HEK293 (cell line): ENCODE data around the gene HOXB8.

Experiments used
- CTCF ChIA-PET: fragments of 350-600 bp; formaldehyde crosslinking; extraction: SDS; loops from one replicate; lab custom pipeline; 2021; ENCODE audit warnings: antibody characterized with exemption; lab: Yijun Ruan, JAX
- POLR2A ChIA-PET: fragments of 300-600 bp; formaldehyde crosslinking; extraction: SDS; loops from one replicate; lab custom pipeline; 2020; ENCODE audit warnings: antibody characterized with exemption, inconsistent platforms; lab: Yijun Ruan, JAX
- H3K27ac ChIP-seq: fragments of 200-500 bp; sonication (Bioruptor generic); 2 replicates; pipeline ENCODE4 v1.5.1; 2014; ENCODE audit warnings: low read depth, low read length, control low read depth, inconsistent platforms; ENCODE audit errors: extremely low read depth
- H3K36me3 ChIP-seq, 2 experiments: fragments of 200-500 bp in 1 of 2; sonication (Bioruptor generic) in 1 of 2; 1 replicate in 1 of 2; 2 replicates in 1 of 2; pipeline ENCODE4 v1.5.1; 2014 to 2017; ENCODE audit warnings: inconsistent platforms in 2 of 2, low read length in 2 of 2; ENCODE audit not compliant: control insufficient read depth in 2 of 2, insufficient read depth in 1 of 2
- H3K4me1 ChIP-seq: fragments of 200-500 bp; sonication (Bioruptor generic); 2 replicates; pipeline ENCODE4 v1.5.1; 2014; ENCODE audit warnings: mild to moderate bottlenecking, low read length, inconsistent platforms; ENCODE audit not compliant: control insufficient read depth, insufficient read depth
- H3K4me3 ChIP-seq: 2 replicates; pipeline ENCODE4 v1.5.1; 2011; ENCODE audit warnings: low read depth, mild to moderate bottlenecking, control low read depth, low read length, moderate library complexity
- H3K9me3 ChIP-seq: fragments of 200-500 bp; sonication (Bioruptor generic); 2 replicates; pipeline ENCODE4 v1.5.1; 2014; ENCODE audit warnings: low read depth, low read length, inconsistent platforms; ENCODE audit not compliant: control insufficient read depth, insufficient read depth
- KLF16 ChIP-seq: fragments of 450-650 bp; formaldehyde crosslinking; IDR thresholded peaks from 2 replicates; pipeline ENCODE4 v1.5.1; 2017; ENCODE audit warnings: missing biosample characterization, missing genetic modification characterization
- SP3 ChIP-seq: fragments of 450-650 bp; formaldehyde crosslinking; IDR thresholded peaks from 2 replicates; pipeline ENCODE4 v1.5.1; 2016; ENCODE audit warnings: missing biosample characterization, missing genetic modification characterization
- ZBTB17 ChIP-seq: fragments of 450-650 bp; formaldehyde crosslinking; IDR thresholded peaks from 2 replicates; pipeline ENCODE4 v1.5.1; 2016; ENCODE audit warnings: missing biosample characterization, missing genetic modification characterization
- ZBTB21 ChIP-seq: fragments of 450-650 bp; formaldehyde crosslinking; IDR thresholded peaks from 2 replicates; pipeline ENCODE4 v1.5.1; 2017; ENCODE audit warnings: missing biosample characterization, missing genetic modification characterization
- ZBTB48 ChIP-seq: fragments of 450-650 bp; formaldehyde crosslinking; IDR thresholded peaks from 2 replicates; pipeline ENCODE4 v1.5.1; 2016; ENCODE audit warnings: missing biosample characterization, missing genetic modification characterization
- ZBTB7A ChIP-seq: fragments of 450-650 bp; formaldehyde crosslinking; IDR thresholded peaks from 2 replicates; pipeline ENCODE4 v1.5.1; 2016; ENCODE audit warnings: low read depth, missing biosample characterization, missing genetic modification characterization
- ZIC2 ChIP-seq: fragments of 450-650 bp; formaldehyde crosslinking; IDR thresholded peaks from 2 replicates; pipeline ENCODE4 v1.5.1; 2016; ENCODE audit warnings: missing biosample characterization, missing genetic modification characterization
- ZNF114 ChIP-seq: fragments of 450-650 bp; formaldehyde crosslinking; IDR thresholded peaks from 2 replicates; pipeline ENCODE4 v1.5.0; 2017; ENCODE audit warnings: missing biosample characterization, missing genetic modification characterization
- ZNF266 ChIP-seq: fragments of 450-650 bp; formaldehyde crosslinking; IDR thresholded peaks from 2 replicates; pipeline ENCODE4 v1.5.1; 2016; ENCODE audit warnings: missing biosample characterization, missing genetic modification characterization, low read depth
- ZNF324 ChIP-seq: fragments of 450-650 bp; formaldehyde crosslinking; IDR thresholded peaks from 2 replicates; pipeline ENCODE4 v1.5.1; 2016; ENCODE audit warnings: missing biosample characterization, missing genetic modification characterization
- ZNF335 ChIP-seq: fragments of 450-650 bp; formaldehyde crosslinking; conservative IDR thresholded peaks from 2 replicates; pipeline ENCODE4 v1.5.1; 2016; ENCODE audit warnings: missing biosample characterization, missing genetic modification characterization
- ZNF341 ChIP-seq: fragments of 450-650 bp; formaldehyde crosslinking; IDR thresholded peaks from 2 replicates; pipeline ENCODE4; 2016; ENCODE audit warnings: low read depth, missing biosample characterization, missing genetic modification characterization
- ZNF37A ChIP-seq: fragments of 450-650 bp; IDR thresholded peaks from 2 replicates; pipeline ENCODE4 v1.5.1; 2018; ENCODE audit warnings: missing biosample characterization, missing genetic modification characterization
- ZNF596 ChIP-seq: fragments of 450-650 bp; IDR thresholded peaks from 2 replicates; pipeline ENCODE4 v1.5.0; 2018; ENCODE audit warnings: missing biosample characterization, mild to moderate bottlenecking, missing genetic modification characterization, moderate library complexity
- ZNF600 ChIP-seq: fragments of 450-650 bp; formaldehyde crosslinking; IDR thresholded peaks from 2 replicates; pipeline ENCODE4 v1.5.1; 2016; ENCODE audit warnings: missing biosample characterization, missing genetic modification characterization
- ZNF624 ChIP-seq: fragments of 450-650 bp; formaldehyde crosslinking; IDR thresholded peaks from 2 replicates; pipeline ENCODE4 v1.5.1; 2017; ENCODE audit warnings: missing biosample characterization, missing genetic modification characterization
- TF ChIP-seq, protein P1 (sequence below): fragments of 450-650 bp; formaldehyde crosslinking; IDR thresholded peaks from 2 replicates; pipeline ENCODE4 v1.5.1; 2016; ENCODE audit warnings: missing biosample characterization, missing genetic modification characterization
- TF ChIP-seq, protein P2 (sequence below): fragments of 450-650 bp; formaldehyde crosslinking; IDR thresholded peaks from 2 replicates; pipeline ENCODE4 v1.5.1; 2016; ENCODE audit warnings: missing biosample characterization, missing genetic modification characterization
- TF ChIP-seq, protein P3 (sequence below): fragments of 450-650 bp; formaldehyde crosslinking; IDR thresholded peaks from 2 replicates; pipeline ENCODE4 v1.5.1; 2016; ENCODE audit warnings: missing biosample characterization, missing genetic modification characterization, low read depth
- TF ChIP-seq, protein P4 (sequence below): fragments of 450-650 bp; formaldehyde crosslinking; IDR thresholded peaks from 2 replicates; pipeline ENCODE4 v1.5.1; 2017; ENCODE audit warnings: missing biosample characterization, missing genetic modification characterization

Gene HOXB8

DNA sequence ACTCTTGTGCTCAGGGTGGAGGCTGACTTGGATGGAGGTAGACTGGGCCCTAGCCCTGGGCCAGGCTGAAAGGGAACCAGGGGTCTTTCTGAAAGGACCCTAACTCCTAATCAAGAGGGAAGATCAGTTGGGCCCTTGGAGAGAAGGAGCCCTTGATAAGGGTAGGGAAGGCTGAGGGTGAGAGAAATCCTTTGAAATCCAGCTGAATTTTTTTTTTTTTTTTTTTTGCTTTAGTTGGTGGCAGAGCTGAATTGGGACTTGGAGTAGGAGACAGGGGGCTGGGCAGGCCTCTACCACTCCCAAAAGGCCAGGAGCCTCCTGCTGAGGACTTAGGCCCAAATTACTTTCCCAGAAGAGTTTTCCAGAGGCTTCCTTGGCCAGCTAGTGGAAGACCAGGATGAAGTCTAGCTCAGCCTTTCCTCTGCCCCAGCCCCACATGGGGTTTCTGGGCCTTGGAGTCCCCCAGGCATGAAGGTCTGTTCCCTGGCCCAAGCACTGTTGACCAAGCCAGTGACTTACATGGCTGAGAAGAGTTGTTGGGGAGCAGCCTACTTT lies 24.4 kb downstream of the HOXB8 start:
- POLR2A ChIA-PET: interaction anchor here (0.6 kb wide), 2 partner anchors 10 to 542 kb away, joined by 3 read pairs; partner anchors contain the start of gene NFE2L1
- TF ChIP-seq ZBTB48 (peak; percentile 88), ZBTB7A (tag by site-specific recombination) (0 out of 2 replicates have a peak, but pooled peaks have one; percentile 11), ZNF596 (tag by site-specific recombination) (no peak), ZBTB17 (peak; percentile 2; the same call in 1 of the 2 replicates), ZIC2 (tag by site-specific recombination) (no peak), ZBTB21 (no peak), ZNF335 (tag by site-specific recombination) (peak; percentile 90), ZNF600 (tag by site-specific recombination) (0 out of 2 replicates have a peak, but pooled peaks have one; percentile 3)
- TF ChIP-seq, protein P1, sequence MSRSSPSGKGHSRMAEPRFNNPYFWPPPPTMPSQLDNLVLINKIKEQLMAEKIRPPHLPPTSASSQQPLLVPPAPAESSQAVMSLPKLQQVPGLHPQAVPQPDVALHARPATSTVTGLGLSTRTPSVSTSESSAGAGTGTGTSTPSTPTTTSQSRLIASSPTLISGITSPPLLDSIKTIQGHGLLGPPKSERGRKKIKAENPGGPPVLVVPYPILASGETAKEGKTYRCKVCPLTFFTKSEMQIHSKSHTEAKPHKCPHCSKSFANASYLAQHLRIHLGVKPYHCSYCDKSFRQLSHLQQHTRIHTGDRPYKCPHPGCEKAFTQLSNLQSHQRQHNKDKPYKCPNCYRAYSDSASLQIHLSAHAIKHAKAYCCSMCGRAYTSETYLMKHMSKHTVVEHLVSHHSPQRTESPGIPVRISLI (tag by site-specific recombination): peak; percentile 93
- TF ChIP-seq, protein P2, sequence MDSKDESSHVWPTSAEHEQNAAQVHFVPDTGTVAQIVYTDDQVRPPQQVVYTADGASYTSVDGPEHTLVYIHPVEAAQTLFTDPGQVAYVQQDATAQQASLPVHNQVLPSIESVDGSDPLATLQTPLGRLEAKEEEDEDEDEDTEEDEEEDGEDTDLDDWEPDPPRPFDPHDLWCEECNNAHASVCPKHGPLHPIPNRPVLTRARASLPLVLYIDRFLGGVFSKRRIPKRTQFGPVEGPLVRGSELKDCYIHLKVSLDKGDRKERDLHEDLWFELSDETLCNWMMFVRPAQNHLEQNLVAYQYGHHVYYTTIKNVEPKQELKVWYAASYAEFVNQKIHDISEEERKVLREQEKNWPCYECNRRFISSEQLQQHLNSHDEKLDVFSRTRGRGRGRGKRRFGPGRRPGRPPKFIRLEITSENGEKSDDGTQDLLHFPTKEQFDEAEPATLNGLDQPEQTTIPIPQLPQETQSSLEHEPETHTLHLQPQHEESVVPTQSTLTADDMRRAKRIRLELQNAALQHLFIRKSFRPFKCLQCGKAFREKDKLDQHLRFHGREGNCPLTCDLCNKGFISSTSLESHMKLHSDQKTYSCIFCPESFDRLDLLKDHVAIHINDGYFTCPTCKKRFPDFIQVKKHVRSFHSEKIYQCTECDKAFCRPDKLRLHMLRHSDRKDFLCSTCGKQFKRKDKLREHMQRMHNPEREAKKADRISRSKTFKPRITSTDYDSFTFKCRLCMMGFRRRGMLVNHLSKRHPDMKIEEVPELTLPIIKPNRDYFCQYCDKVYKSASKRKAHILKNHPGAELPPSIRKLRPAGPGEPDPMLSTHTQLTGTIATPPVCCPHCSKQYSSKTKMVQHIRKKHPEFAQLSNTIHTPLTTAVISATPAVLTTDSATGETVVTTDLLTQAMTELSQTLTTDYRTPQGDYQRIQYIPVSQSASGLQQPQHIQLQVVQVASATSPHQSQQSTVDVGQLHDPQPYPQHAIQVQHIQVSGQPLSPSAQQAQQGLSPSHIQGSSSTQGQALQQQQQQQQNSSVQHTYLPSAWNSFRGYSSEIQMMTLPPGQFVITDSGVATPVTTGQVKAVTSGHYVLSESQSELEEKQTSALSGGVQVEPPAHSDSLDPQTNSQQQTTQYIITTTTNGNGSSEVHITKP (tag by site-specific recombination): peak; percentile 37
- TF ChIP-seq, protein P3, sequence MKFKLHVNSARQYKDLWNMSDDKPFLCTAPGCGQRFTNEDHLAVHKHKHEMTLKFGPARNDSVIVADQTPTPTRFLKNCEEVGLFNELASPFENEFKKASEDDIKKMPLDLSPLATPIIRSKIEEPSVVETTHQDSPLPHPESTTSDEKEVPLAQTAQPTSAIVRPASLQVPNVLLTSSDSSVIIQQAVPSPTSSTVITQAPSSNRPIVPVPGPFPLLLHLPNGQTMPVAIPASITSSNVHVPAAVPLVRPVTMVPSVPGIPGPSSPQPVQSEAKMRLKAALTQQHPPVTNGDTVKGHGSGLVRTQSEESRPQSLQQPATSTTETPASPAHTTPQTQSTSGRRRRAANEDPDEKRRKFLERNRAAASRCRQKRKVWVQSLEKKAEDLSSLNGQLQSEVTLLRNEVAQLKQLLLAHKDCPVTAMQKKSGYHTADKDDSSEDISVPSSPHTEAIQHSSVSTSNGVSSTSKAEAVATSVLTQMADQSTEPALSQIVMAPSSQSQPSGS (tag by site-specific recombination): no peak
- CTCF ChIA-PET: interaction anchor here (0.6 to 6.0 kb wide), 4 partner anchors 31 to 549 kb away, joined by 3 to 52 read pairs (median 25); no protein-coding TSS in a partner anchor
- peak overlapping the region; percentile 92 for H3K27ac ChIP-seq
- peaks cover 4 to 33% of the 10 kb centered on the region in 2 experiments; a peak in 2 of 3 replicates for H3K36me3 ChIP-seq
- peaks cover 44% of the 10 kb centered on the region for H3K4me1 ChIP-seq
- no peak overlapping the region for H3K4me3 ChIP-seq
- H3K9me3 ChIP-seq: no peaks in the 10 kb centered on the region

DNA sequence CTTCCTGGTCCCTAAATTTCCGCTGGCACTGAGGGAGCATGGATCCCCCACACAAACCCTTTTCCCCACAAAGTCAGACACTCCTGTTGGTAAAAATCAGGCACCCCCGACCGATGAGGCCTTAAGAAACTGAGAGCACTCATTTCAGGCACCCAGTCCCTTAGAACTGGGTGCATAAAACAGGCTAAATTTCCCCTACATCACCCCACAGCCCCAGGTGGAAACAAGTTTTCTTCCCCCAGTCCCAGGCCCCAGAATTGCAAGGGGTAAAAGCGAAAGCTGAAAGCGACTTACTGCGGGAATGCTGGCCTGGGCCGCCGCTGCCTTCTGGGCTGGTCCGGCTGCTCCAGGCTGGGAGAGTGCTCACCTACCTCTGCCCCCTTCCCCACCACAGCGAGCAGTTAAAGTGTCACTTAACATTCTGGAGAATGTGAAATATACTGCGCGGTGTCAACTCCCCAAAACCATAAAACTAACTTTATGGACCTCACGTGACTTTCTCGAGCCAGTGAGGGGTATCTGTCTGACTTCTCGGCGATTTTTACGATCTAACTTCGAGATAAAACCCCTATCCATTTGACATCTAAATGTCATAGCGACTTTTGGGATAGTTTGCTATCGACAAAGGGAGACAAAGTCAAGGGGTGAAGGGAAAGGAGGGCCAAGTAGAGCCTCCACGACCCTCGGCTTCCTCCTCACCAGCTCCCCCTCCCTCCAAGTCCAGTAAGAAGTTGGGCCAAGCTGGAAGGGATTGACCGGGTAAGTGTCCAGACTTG lies 25.1 kb downstream of the HOXB8 start, which contains the start of gene HOXB3:
Gene HOXB3 (minus strand): TSS at position 411 of the 776 bp plus-strand sequence. CDS start 37,767 bp downstream, outside the sequence.
- POLR2A ChIA-PET: interaction anchor here (0.6 kb wide), 2 partner anchors 10 to 542 kb away, joined by 3 read pairs; partner anchors contain the start of gene NFE2L1
- H3K27ac ChIP-seq: peak within 1 kb of the TSS; percentile 92
- H3K4me1 ChIP-seq: peaks cover 42% of the 10 kb centered on the region
- peaks cover 0 to 29% of the 10 kb centered on the region in 2 experiments; a peak in 2 of 3 replicates for H3K36me3 ChIP-seq
- H3K9me3 ChIP-seq: no peaks in the 10 kb centered on the region
- no peak within 1 kb of the TSS for H3K4me3 ChIP-seq
- CTCF ChIA-PET: interaction anchor here (0.6 to 6.0 kb wide), 6 partner anchors 29 to 570 kb away, joined by 3 to 52 read pairs (median 5); no protein-coding TSS in a partner anchor
- TF ChIP-seq ZNF624 (tag by site-specific recombination): no peak
- TF ChIP-seq SP3: peak; percentile 8; the same call in 1 of the 2 replicates
- TF ChIP-seq, protein P4, sequence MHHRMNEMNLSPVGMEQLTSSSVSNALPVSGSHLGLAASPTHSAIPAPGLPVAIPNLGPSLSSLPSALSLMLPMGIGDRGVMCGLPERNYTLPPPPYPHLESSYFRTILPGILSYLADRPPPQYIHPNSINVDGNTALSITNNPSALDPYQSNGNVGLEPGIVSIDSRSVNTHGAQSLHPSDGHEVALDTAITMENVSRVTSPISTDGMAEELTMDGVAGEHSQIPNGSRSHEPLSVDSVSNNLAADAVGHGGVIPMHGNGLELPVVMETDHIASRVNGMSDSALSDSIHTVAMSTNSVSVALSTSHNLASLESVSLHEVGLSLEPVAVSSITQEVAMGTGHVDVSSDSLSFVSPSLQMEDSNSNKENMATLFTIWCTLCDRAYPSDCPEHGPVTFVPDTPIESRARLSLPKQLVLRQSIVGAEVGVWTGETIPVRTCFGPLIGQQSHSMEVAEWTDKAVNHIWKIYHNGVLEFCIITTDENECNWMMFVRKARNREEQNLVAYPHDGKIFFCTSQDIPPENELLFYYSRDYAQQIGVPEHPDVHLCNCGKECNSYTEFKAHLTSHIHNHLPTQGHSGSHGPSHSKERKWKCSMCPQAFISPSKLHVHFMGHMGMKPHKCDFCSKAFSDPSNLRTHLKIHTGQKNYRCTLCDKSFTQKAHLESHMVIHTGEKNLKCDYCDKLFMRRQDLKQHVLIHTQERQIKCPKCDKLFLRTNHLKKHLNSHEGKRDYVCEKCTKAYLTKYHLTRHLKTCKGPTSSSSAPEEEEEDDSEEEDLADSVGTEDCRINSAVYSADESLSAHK (tag by site-specific recombination): peak; percentile 95
- TF ChIP-seq ZNF341 (tag by site-specific recombination): peak; percentile 83
- TF ChIP-seq ZNF37A (tag by site-specific recombination): no peak
- no peak for TF ChIP-seq ZNF114 (tag by site-specific recombination)
- peak; percentile 80 for TF ChIP-seq KLF16 (tag by site-specific recombination)
- peak; percentile 69; the same call in 1 of the 2 replicates for TF ChIP-seq ZNF324 (tag by site-specific recombination)
- TF ChIP-seq, protein P1 (tag by site-specific recombination): no peak
- TF ChIP-seq ZNF266 (tag by site-specific recombination): no peak
